A549 treated with Hydrocortisone at 1 μM for 4 hours (cell line): ENCODE results near the gene OR4F15. TPM values are rescaled to one million over a fixed set of nuclear protein-coding genes. Genes with fewer than 3 reads are reported as not detected.

Source experiments
- total RNA-seq: library from RNA; stranded (reverse); fragments of 200-300 nt; extraction: Qiagen RNA extraction; gene quantifications from 5 replicates; pipeline ENCODE4 v1.2.3, GENCODE V29; 2022

OR4F15 gene, protein sequence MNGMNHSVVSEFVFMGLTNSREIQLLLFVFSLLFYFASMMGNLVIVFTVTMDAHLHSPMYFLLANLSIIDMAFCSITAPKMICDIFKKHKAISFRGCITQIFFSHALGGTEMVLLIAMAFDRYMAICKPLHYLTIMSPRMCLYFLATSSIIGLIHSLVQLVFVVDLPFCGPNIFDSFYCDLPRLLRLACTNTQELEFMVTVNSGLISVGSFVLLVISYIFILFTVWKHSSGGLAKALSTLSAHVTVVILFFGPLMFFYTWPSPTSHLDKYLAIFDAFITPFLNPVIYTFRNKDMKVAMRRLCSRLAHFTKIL
- not detected in 5 replicates for total RNA-seq

DNA sequence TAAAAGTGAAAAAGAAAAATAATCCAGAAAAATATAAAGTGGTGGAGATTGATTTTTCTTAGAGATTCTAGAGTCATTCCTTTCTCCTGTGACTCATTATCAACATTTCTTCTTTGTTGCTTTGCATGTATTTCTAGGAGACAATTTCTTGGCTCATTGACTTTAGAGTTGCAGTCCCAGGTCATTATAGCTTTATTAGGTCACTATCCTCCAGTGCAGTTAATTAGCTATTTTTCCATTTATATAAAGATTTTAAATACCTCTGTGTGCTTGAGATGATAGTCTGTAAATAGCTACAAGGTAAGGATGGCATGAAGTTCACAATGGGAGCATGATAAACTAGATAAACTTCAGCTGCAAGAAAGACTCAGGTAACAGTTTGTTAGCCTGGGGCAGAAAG, at the start of gene OR4F15:
Gene OR4F15, plus strand, starts transcription at position 301 of the 400 bp plus-strand sequence. CDS start 5,985 bp downstream, outside the sequence.

DNA sequence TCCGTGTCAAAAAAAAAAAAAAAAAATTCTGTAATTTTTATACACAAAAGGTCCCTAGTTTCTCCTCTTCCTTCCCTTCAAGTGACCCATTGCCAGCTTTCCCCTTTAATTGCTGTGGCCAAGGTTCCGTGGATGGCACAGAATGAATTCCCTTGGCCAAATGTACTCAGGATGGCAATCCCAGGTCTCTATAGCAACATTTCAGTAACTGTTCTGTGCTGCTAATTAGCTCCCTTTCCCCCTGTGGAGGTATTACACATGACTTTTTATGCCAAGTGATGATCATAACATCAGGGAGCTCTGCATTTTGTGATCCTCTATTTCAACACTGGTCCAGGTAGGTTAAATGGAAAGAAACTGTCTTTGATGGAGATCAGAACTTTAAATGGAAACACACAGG, 8.8 kb upstream of the OR4F15 start, which contains the start of gene OR4F6:
Gene OR4F6, plus strand, starts transcription at position 301 of the 400 bp plus-strand sequence. CDS start 2,211 bp downstream, outside the sequence.

Other genes with a start within 250 kb of the OR4F15 start
- 30.5 to 31.7 TPM (median 31.2 TPM) in 5 replicates for gene TM2D3, start 159.8 kb upstream of the OR4F15 start, total RNA-seq
- 6.5 to 9.9 TPM (median 7.7 TPM) in 5 replicates for gene TARS3, start 87.7 kb upstream of the OR4F15 start, total RNA-seq
- not detected in 5 replicates for gene OR4F6, start 8.7 kb upstream of the OR4F15 start, total RNA-seq